HG02798 (cell line): ENCODE data around the gene ATXN7L2.

ENCODE experiments used
- ATAC-seq: cut with Tn5 transposase; IDR thresholded peaks from one replicate; pipeline ENCODE4 v1.9.1; 2021; ENCODE audit warnings: mild to moderate bottlenecking; ENCODE audit not compliant: unreplicated experiment, poor library complexity

The ATXN7L2 gene

DNA sequence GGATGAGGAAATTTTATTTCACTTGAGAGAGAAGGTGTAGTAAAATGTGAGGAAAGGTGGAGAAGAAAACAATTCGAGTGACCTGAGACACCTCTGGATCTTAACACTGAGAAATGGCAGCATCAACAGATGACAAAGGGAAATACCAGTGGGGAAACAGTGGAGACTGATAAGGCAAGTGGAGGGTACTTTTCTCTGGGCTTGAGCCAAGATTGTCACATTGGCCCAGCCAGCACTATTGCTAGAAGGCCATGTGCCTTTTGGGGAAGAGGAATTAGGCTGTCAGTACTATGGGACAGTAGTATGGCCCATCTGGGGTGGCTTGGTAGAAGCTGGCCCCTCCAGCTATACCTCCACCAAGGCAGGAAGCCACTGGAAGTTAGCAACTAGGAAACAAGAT lies 9.0 kb upstream of the ATXN7L2 start:
- no peak for ATAC-seq

DNA sequence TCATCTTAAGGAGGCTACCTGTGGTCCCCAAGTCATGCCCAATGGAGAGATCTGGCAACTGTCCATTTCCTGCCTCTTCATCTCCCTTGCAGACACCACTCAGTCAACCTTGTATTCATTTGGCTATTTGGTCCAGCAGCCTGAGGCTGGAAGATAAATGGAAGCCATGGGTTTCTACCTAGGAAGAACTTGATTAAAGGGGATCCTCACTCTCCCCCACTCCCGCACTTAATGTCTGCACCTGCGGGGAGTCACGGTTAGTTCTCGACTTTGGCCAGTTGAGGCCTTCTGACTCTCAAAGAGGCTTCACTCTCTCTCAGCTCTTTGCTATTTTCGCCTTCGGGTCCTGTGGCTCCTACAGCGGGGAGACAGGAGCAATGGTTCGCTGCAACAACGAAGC lies 8.4 kb upstream of the ATXN7L2 start:
- no peak for ATAC-seq

DNA sequence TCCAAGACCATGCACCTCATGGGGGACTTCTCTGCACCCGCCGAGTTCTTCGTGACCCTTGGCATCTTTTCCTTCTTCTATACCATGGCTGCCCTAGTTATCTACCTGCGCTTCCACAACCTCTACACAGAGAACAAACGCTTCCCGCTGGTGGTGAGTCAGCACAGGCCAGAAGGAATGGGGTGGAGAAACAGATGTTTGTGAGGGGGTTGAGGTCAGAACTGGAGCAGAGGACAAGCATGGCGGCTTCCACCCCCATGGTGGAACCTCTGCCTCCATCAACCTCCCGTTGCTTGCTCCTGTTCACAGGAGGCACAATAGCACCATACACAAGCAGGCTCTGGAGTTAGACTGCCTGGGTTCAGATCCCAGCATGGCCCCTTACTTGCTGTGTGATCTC lies 6.9 kb upstream of the ATXN7L2 start:
- ATAC-seq, result no peak

DNA sequence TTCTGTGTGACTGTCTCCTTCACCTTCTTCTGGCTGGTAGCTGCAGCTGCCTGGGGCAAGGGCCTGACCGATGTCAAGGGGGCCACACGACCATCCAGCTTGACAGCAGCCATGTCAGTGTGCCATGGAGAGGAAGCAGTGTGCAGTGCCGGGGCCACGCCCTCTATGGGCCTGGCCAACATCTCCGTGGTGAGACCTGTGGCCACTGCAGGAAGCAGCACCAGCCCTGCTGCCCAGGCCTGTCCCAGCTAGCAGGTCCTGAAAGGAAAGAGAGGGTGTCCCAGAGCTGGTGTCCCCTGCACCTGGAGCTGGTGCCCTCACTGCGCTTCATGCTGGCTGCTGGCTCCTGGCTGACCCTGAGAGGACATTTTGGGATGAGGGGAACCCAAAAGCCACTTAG lies 5.9 kb upstream of the ATXN7L2 start:
- ATAC-seq, result no peak

DNA sequence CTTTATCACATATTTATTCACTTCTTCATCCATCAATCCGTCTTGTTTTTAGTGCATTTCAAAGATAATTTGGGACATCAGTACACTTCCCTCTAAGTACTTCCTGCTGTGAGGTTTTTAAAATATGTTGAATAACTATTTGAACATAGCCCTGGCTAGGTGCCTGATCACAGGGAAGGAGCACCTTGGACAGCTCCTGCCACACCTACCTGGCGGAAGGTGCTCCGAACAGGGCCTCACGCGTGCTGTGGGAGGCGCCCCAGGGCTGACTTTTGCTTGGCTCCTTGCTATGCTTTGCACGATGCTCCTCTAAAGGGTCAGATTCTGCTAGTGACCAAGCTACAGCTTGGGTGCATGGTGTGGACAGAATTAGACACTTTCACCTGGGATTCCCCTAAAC lies 4.9 kb upstream of the ATXN7L2 start:
- no peak for ATAC-seq

DNA sequence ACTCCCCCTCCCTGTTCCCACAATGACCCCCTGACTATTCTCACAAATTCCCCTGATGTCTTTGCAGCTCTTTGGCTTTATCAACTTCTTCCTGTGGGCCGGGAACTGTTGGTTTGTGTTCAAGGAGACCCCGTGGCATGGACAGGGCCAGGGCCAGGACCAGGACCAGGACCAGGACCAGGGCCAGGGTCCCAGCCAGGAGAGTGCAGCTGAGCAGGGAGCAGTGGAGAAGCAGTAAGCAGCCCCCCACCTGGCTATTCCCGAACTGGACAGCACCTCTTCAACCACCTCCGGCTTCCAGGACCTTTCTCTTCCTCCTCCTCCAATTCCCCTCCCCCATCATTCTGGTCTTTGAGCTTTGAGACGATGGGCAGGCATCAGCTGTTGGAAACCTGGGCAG lies 4.4 kb upstream of the ATXN7L2 start:
- ATAC-seq, result no peak

DNA sequence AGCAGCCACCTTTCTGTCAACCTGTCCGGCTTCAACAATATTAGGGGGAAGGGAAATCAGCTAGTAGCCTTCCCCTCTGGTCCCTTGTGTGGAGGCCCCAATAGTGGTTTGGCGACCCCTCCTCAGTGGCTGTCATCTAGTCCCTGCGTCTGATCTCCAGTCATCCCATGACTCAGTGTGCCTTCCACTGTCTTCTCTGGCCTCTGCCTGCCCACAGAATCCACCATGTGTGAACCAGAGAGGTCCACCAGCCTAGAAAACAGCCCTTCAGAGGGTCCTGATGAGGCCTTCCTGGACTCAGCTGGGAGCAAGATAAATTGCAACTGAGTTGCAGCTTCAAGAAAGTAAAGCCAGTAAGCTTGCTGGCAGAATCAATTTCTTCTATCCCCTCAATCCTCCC lies 3.8 kb upstream of the ATXN7L2 start:
- ATAC-seq, result no peak

DNA sequence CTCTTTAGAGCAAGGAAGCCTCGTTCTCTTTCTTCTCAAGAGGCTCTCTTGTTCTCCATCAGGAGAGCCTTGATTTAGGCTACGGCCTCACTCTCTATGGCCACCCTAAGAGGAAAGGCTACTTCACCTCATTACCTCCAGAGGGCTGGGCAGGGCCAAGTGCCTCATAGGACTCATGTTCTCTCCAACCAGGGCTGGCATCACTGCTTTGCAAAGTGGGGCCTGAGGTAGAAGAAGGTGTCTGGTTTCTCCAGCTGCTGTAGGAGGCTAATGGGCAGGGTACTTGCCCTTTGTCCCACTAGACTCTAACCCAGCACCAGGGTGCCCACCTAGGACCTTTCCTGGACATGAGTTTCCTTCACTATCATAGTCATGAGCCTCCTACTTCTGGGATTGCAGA lies 2.1 kb upstream of the ATXN7L2 start:
- no peak for ATAC-seq

DNA sequence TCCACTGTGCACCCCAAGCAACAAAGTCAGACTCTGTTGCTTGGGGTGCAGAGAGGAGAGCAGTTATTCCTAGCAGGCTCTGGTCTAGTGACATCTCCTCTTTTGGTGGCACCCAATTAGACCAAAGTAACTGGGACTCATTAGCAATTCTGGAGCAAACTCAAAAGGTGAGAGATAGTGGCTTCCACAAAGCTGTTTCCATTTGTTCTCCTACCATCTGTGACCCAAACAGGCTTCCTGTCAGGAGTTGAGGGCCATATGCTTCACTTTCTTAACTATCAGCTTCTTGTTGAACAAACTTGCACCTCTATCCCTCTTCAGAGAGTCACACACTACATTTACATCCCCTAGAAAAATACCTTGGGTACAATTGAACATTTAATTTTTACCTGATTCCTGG lies 1.5 kb upstream of the ATXN7L2 start:
- ATAC-seq, result no peak

DNA sequence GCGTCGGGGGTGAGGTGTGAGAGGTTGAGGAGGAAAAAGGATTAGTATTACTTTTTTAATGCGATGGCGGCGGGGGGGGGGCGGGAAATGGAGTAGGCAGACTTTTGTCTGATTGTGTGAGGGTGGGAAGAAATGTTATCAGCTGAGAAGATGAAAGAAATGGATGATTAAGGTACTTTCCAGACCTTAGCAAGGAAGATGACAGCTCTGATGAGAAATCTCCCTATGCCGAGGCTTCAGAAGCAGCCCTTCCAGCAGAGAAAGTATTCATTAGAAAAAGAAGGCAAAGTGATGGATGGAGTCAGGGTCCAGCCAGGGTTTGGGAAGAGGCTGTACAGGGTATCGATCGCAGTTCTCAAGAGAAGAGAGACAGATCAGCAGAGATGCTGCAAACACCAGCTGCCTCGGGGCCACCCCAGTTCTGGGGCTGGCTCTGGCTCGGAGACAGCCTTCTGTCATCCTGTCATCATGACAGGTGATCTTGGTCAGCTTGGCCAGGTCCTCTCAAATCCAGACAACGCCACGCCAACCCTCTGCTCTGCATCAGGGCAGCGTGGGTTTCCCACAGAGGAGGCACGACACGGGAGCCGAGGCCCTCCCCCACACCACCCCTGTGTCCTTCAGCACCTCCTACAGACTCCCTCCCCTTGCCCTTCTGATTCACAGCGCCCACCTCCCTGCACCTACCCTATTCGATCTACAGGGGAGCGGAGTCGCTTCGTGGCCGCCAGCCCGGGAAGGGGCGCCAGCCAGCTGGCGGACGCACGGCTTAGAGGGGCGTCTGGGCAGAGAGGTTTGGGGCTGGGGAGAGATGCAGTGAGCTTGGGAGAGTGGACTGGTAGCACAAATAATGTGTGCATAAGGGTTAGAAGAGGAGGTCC lies 674 bp upstream of the ATXN7L2 start:
- ATAC-seq, result peak; percentile 7

DNA sequence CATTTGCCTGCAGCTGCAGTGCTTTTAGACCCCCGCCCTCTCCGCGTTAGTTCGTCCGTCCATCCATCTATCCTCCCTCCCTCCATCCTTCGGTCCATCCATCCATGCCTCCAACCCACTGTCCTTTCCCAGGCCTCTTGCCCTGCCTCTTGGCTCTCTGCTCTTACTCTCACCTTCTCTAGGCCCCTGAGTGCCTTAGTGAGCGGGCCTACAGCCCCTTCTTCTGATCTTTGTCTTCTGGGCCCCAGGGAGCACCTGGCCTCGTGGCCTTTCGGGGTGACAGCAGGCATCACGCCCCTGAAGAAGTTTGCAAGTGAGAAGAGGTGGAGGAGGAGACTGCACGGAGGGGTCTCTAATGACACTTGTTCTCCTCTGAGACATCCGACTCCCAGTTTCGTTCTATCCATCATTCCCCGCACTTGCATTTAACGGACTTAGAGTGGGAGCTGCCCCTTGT lies 842 bp downstream of the ATXN7L2 start:
- no peak for ATAC-seq

DNA sequence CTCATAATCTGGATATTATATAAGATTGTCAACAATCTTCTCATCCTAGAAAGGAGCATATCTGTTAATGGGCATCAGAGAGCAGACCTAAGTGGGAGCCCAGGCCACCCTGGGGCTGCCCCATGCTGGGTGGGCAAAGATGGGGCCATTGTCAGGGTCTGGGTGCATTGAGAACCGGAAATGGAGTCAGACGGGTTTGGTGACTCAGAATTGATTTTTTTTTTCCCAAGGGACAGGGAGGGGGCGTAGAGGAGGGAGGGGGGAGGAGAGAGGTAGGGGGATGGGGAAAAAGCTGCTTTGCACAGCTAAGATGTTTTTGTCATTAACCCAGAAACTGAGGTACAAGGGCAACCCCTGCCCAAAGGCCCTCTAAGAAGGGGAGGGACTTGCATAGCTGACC lies 1.3 kb downstream of the ATXN7L2 start:
- no peak for ATAC-seq

DNA sequence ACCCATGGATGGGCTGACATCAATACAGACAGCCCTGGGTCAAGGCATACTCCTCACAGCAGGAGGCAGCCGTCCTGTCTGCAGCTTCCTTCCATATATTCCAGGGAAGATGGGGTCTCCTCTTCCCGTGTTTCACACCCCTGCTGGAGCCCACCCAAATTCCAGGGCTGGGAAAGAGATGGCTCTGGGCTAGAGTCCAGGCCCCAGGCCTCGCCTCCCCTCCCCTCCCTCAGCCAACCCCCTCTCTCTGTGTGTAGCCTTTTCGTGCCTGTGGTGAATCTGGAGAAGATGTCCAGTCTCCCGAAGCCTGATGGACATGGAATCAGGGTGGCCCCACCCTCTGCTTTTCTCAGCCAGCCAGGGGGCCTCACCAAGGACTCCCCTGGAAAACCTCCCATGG lies 3.6 kb downstream of the ATXN7L2 start:
- no peak for ATAC-seq

DNA sequence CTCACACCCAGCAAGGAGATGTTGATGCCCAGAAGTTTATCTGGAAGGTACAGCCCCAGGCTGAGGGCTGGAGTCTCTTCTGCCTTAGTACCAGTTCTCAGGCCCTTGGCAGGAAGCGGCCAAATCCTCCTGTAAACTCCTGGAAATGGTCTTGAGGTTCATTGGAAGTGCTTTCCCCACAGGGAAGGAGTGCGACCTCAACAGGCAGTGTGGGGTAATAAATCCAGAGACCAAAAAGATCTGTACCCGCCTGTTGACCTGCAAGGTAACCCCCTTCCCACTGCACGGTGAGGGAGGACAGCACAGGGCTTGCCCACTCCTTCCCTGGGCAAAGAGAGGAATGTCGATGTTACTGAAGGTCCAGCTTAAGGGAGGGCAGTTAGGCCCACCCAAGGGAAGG lies 4.5 kb downstream of the ATXN7L2 start:
- no peak for ATAC-seq

DNA sequence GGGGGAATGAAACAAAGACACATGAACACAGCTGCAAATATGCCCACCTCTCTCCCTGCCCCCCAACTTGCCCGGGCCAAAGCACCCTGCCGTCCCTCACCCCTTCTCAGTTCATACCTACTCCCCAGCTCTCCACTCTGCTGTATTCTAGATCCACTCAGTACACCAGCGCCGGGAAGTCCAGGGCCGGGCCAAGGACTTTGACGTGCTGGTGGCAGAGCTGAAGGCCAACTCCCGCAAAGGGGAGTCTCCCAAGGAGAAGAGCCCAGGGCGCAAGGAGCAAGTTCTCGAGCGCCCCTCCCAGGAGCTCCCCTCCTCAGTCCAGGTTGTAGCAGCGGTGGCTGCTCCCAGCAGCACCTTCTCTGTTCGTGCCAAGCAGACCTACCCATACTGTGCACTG lies 5.0 kb downstream of the ATXN7L2 start:
- ATAC-seq, result no peak

DNA sequence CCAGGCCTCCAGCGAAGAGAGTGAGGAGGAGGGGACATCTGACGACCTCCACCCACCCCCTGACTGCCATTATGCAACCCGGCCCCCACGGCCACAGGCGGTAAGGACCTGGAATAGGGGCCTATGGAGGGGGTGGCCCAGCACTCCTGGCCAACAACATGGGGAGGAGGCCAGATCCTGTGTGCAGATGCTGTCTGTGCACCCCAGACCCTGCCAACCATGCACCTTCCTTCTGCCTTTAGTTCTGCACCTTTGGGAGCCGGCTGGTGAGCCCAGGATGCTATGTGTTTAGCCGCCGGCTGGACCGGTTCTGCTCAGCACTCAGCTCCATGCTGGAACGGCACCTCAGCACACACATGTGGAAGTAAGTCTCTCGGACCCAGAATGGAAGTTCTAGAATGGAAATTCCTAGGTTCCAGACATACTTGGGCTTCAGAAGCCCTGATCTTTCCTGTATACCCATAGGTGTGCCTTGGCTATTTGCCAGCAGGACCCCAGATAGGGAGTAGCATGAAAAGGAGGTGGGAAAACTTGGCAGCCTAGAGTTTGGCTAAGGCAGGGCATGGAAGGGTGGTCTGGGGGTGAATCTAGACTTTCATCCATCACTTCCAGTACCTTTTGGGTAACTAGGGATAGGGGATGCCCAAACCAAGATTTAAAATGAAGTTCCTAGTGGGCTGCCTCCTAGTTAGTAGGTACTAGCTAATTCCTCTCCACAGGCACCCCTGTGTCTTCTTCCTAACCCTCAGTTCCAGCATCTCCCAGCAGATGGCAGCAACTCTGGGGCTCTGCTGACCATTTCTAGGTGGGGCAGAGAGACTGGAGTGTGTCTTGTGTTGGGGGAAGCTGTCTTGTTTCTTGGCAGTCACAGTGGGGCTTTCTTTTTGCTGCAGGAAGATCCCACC lies 6.6 kb downstream of the ATXN7L2 start:
- peak; percentile 37 for ATAC-seq

DNA sequence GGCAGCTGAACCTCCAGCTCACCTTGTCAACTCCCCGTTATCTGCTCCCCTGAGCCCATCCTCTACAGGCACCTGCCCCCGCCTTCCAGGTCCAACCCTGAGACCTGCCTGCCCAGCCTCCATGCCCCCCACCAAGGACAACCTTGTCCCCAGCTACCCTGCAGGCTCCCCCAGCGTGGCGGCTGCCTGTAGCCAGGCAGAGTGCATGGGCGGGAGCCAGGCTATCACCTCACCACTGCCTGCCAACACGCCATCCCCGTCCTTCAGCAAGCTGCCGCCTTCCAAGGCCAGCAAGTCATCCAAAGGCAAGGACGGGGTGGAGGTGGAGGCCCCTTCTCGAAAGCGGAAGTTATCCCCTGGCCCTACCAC lies 7.2 kb downstream of the ATXN7L2 start:
- ATAC-seq, result no peak

DNA sequence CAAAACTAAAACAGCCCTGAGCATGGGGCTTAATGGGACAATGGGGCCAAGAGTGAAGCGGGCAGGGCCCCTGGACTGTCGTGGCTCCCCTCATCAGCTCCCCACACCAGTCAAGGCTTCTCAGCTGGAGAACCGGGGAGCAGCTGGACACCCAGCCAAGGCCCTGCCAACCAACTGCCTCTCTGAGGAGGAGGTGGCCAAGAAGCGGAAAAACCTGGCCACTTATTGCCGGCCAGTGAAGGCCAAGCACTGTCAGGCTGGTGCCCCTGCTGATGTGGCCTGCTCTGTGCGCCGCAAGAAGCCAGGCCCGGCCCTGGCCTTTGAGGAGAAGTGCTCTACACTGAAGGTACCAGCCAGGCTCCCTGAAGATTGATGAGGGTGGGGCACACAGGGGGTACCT lies 7.7 kb downstream of the ATXN7L2 start:
- no peak for ATAC-seq

DNA sequence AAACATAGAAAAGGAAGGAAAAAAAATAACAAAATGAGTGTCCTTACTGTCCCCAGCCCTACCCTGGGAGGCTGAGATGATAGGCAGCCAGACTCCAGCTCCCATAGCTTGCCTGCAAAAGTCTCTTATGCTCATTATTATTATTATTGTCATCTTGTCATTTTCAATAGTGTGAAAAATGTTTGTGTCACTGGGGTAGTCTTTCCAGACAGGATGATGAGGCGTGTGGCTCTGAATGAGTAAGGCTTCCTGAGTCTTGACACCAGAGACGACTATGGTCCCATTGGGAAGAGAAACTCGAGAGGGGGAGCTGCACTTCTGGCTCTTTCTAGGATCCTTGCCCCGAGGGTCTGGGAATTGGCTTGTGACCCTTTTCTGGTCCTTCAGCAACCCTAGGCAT lies 9.1 kb downstream of the ATXN7L2 start:
- ATAC-seq, result no peak

DNA sequence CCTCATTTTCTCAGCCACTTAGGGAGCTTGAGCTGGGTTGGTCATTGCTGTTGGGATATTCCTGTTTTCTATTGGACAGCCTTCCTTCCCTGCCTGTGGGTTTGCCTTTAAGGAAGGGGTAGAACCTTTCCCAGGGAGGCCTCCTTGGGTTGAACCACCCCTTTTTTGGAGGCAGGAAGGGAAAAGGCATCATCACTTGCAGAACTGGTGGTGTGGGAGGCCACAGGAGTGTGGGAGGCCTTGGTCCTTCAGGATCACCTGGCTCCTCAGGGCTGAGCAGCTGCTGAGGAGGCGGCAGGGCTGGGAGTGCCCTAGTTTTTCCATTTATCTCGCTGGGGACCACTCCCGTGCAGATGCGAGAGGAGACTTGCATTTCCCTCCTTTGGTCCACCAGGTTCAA lies 9.5 kb downstream of the ATXN7L2 start:
- no peak for ATAC-seq

DNA sequence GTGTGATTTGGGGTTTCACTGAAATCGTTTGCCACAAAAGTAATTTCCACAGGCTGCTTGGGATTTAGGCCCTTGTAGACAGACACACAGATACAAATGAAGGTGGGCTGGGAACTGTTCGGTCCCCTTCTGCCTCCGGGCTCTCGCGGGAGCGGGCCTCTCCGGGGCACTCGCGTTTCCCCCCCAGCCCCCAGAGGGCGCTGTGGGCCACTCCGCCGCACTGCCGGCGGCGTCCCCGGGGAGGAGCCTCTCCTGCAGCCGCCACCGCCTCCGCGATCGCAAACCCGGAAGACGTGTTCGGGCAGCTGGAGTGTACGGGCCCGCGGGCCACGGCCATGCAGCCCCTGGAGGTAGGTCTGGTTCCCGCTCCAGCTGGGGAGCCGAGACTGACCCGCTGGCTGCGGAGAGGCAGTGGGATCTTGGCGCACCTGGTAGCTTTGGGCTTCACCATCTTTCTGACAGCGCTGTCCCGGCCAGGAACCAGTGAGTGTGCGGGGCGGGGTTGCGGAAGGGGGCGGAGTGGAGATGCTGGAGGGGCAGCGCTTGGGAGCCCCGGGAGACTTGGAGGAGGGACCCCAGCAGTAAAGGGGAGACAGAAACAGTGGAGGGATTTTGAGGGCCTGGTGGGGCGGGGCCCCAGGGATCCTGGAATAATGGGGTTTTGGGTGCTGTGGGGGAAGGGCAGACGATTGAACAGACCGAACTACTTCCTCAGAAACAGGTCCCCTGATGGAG lies 10.3 kb downstream of the ATXN7L2 start, which contains the start of gene CYB561D1:
Gene CYB561D1, plus strand, starts transcription at position 290 of the 735 bp plus-strand sequence. Its CDS starts 46 bp downstream, at position 336.
- ATAC-seq, result peak; percentile 88
